Heart right ventricle (tissue), 16 donors: Measurements from ENCODE around the gene SELPLG. TPM values are rescaled to one million over a fixed set of nuclear protein-coding genes. Genes with fewer than 3 reads are reported as not detected.

Experiments used
- ATAC-seq, 8 donors: fragments of 200-7000 bp; cut with Tn5 transposase; one replicate each; pipeline ENCODE4 v1.9.1; 2020; ENCODE audit warnings: mild to moderate bottlenecking in 8 of 8, moderate library complexity in 8 of 8, moderate number of reproducible peaks in 1 of 8
- DNase-seq, 2 donors: peaks; one replicate each; pipeline ENCODE4 v3.0.0-alpha.2; 2020
- H3K27ac ChIP-seq, 10 donors: fragments of 200-600 bp; sonication (generic) in 2 of 10; one replicate each; pipeline versions ENCODE4 v1.5.0 to v1.8.0; 2020 to 2022; ENCODE audit warnings: mild to moderate bottlenecking in 3 of 10
- H3K27me3 ChIP-seq, 7 donors: fragments of 200-600 bp; one replicate each; pipeline ENCODE4 v1.8.0; 2021 to 2022; ENCODE audit warnings: mild to moderate bottlenecking in 2 of 7
- H3K36me3 ChIP-seq, 9 donors: fragments of 200-600 bp; sonication (generic) in 1 of 9; one replicate each; pipeline versions ENCODE4 v1.5.0 to v1.8.0; 2020 to 2022; ENCODE audit warnings: mild to moderate bottlenecking in 2 of 9
- H3K4me1 ChIP-seq, 9 donors: fragments of 200-600 bp; sonication (generic) in 1 of 9; one replicate each; pipeline versions ENCODE4 v1.5.0 to v1.8.0; 2020 to 2022; ENCODE audit warnings: mild to moderate bottlenecking in 4 of 9
- H3K4me3 ChIP-seq, 10 donors: fragments of 200-600 bp; sonication (generic) in 2 of 10; one replicate each; pipeline versions ENCODE4 v1.5.0 to v1.8.0; 2020 to 2022; ENCODE audit warnings: mild to moderate bottlenecking in 7 of 10, moderate library complexity in 2 of 10
- H3K9me3 ChIP-seq, 11 donors: fragments of 200-600 bp in 10 of 11; sonication (generic) in 2 of 11; one replicate each; pipeline versions ENCODE4 v1.5.0 to v1.8.0; 2013 to 2022; ENCODE audit warnings: mild to moderate bottlenecking in 2 of 11, control low read depth in 1 of 11, moderate library complexity in 1 of 11
- WGBS, 2 donors: extraction: QIAGEN DNeasy Blood & Tissue Kit; methylation state at CpG; one replicate each; pipeline ENCODE4 v1.1.7; 2013; ENCODE audit warnings: inconsistent platforms in 1 of 2; 5-methylcytosine and 5-hydroxymethylcytosine counted together
- intact Hi-C, 10 donors: fragments of 100-400 bp; cut with DNase I; formaldehyde crosslinking; loops; one replicate each; pipeline versions ENCODE4 v1.11.1 to v1.14.2; 2022
- polyA plus RNA-seq, 2 donors: library from polyadenylated mRNA; stranded (reverse); fragments of 200-250 nt; gene quantifications; one replicate each; pipeline ENCODE4 v1.2.3, GENCODE V29; 2013
- total RNA-seq, 10 donors: library from RNA; stranded (reverse); fragmentation: NEBNext Ultra II Directional in 3 of 10; extraction: Animal tissue kit (Norgen Biotek cat#: 25700) in 3 of 10; gene quantifications; one replicate each; pipeline versions ENCODE4 v1.2.1 to v1.2.4, GENCODE V29; 2021 to 2023
- TF ChIP-seq, protein P1 (sequence below), 9 donors: fragments of 200-600 bp; sonication (generic) in 2 of 9; IDR thresholded peaks; one replicate each; pipeline versions ENCODE4 v1.5.0 to v1.8.0; 2021 to 2022; ENCODE audit warnings: antibody characterized with exemption in 9 of 9, mild to moderate bottlenecking in 5 of 9, moderate library complexity in 1 of 9
- donor health status: Arrhythmogenic right ventricular cardiomyopathy.
- donor health status: ischemic (EF 13 %, LVEDD 7.1; RV severe dilation, severe dysfunction).
- donor health status: healthy with polysubstance abuse.
- donor health status: DM: no; HTN: yes; CAD: no.
- donor health status: DM: no; HTN: no; CAD: no.
- donor health status: ischemic (EF 25% LVEDD 6.9; RV normal size, moderate dysfunction).
- donor health status: ischemic (EF 25% LVEDD 5.7; RV mildly dilated, moderate dysfunction).
- donor health status: healthy.
- donor health status: DM: yes; HTN: yes; CAD: no.
- donor health status: Ischemic cardiomyopathy.
- donor health status: ischemic (EF 35%, LVEDD 5.7; RV mildly dilated, moderate dysfunction).
- donor health status: nonischemic (EF 11% LVEDD 7.7; RV severe dilation, severe dysfunction).
- donor health status: DM: yes; HTN: yes; CAD: no.
- donor health status: PGD.
- donor health status: ischemic (EF 29% LVEDD 5.4; RV normal size, mild dysfunction).
- donor health status: nonischemic (EF 23%, LVEDD 6.1; RV moderate dilation, normal function).

The SELPLG gene
- total and polyA plus RNA-seq, 12 donors, result 0.88 to 17.6 (median 2.4) TPM

DNA sequence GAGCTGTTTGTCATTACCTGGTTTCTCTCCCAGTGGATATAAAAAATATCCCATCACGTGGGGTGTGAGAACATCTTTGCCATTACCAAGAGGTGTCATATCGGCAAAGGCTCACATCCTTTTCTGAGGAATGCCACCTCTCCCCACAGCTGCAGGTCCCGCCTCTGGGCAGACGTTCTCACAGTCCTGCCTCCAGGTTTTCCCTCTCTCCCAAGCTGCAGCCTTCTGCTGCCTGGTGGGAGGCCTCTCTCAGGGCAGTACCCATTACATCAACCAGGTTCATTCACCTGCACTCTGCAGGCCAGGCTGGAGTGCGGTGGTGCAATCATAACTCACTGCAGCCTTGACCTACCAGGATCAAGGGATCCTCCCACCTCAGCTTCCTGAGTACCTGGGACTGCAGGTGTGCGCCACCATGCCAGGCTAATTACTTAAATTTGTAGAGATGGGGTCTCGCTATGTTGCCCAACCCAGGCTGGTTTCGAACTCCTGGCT lies 20.9 kb downstream of the SELPLG start:
- H3K27ac ChIP-seq, result no peak overlapping the region
- WGBS, 2 donors, result 81 to 83% methylated on average over 8 of the region's 8 CpGs
- peaks cover 0 to 8% (median 0%) of the 10 kb centered on the region in 11 donors for H3K9me3 ChIP-seq
- DNase-seq (no peak), ATAC-seq (no peak)
- H3K4me3 ChIP-seq, result no peak overlapping the region
- H3K4me1 ChIP-seq, result peaks cover 0 to 49% (median 14%) of the 10 kb centered on the region in 9 donors
- H3K27me3 ChIP-seq, result no peaks in the 10 kb centered on the region
- intact Hi-C loops, result loop anchor here in 1 of 10 donors (10.0 kb wide), 1 partner anchor 482 kb away; the partner anchor contains the start of genes ALKBH2 and UNG
- no peaks in the 10 kb centered on the region for H3K36me3 ChIP-seq
- TF ChIP-seq, protein P1, sequence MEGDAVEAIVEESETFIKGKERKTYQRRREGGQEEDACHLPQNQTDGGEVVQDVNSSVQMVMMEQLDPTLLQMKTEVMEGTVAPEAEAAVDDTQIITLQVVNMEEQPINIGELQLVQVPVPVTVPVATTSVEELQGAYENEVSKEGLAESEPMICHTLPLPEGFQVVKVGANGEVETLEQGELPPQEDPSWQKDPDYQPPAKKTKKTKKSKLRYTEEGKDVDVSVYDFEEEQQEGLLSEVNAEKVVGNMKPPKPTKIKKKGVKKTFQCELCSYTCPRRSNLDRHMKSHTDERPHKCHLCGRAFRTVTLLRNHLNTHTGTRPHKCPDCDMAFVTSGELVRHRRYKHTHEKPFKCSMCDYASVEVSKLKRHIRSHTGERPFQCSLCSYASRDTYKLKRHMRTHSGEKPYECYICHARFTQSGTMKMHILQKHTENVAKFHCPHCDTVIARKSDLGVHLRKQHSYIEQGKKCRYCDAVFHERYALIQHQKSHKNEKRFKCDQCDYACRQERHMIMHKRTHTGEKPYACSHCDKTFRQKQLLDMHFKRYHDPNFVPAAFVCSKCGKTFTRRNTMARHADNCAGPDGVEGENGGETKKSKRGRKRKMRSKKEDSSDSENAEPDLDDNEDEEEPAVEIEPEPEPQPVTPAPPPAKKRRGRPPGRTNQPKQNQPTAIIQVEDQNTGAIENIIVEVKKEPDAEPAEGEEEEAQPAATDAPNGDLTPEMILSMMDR (IDR thresholded peaks at IDR 0.05), result no peak

DNA sequence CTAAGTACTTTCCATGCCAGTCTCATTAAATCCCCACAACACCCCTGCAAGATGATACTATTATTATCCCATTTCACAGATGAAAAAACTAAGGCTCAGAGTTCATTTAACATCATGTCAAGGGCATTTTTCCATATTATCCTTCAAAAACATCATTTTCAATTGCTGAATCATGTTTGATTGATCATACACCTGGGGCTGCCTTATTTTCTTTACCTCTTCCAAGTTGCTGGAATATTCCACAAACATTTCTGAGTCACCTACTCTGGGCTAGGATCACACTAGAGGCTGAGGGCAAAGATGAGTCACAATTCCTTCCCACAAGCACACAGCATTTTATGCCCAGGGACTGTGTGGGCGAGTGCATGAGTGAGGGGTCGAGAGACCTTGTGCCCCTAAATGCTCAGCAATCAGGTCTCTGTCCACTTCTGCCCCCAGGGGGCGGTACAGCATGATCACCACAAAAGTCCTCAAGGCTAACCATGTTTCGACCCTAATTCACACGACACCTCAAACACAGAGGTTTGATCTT lies 21.7 kb downstream of the SELPLG start:
- H3K36me3 ChIP-seq, result no peaks in the 10 kb centered on the region
- no peak for ATAC-seq
- no peak overlapping the region for H3K4me3 ChIP-seq
- peaks cover 0 to 8% (median 0%) of the 10 kb centered on the region in 11 donors for H3K9me3 ChIP-seq
- 59 to 73% methylated on average over 5 of the region's 5 CpGs for whole genome bisulfite sequencing, 2 donors
- H3K4me1 ChIP-seq, result peaks cover 0 to 40% (median 11%) of the 10 kb centered on the region in 9 donors
- no peaks in the 10 kb centered on the region for H3K27me3 ChIP-seq
- no peak for DNase-seq
- no peak overlapping the region for H3K27ac ChIP-seq
- TF ChIP-seq, protein P1 (IDR thresholded peaks at IDR 0.05), result peak in 7 of 9 donors; percentile 34 to 60 (median 48)
- intact Hi-C loops, result loop anchor here in 1 of 10 donors (10.0 kb wide), 1 partner anchor 483 kb away; the partner anchor contains the start of genes ALKBH2 and UNG

DNA sequence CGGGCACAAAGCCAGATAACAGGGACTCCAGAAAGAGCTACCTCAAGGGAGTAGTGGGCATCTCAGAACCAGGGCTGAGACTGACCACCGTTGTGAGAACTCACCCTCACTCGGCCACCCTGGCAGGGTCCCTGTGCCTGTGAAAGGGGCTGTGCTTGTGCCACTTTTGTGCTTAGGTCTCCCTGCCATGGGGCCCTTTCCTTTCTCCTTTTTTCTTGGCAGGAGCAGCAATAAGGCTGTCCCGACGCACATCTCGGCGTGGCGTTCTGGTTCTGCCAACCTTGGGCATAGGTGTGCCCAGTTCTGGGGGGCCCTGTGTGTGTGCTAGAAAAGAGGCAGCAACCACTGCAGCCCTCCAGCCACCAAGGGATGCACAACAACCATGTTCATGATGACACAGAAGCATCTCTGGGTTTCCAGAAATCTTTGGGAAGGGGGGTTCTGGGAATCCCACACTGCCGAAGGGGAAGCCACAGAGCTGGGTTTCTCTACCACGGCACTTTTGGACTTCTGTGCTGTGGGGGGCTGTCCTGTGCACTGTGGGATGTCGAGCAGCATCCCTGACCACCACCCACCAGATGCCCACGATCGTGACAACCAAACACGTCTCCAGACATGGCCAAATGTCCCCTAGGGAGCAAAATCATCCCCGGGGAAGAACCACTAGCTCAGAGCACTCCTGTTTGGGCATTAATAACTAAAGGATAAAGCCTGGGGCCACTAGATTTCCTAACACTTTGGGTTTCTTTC lies 22.7 kb downstream of the SELPLG start:
- WGBS, 2 donors, result 85 to 87% methylated on average over 15 of the region's 15 CpGs
- ATAC-seq, result no peak
- intact Hi-C loops, result loop anchor here in 1 of 10 donors (10.0 kb wide), 1 partner anchor 484 kb away; the partner anchor contains the start of genes ALKBH2 and UNG

DNA sequence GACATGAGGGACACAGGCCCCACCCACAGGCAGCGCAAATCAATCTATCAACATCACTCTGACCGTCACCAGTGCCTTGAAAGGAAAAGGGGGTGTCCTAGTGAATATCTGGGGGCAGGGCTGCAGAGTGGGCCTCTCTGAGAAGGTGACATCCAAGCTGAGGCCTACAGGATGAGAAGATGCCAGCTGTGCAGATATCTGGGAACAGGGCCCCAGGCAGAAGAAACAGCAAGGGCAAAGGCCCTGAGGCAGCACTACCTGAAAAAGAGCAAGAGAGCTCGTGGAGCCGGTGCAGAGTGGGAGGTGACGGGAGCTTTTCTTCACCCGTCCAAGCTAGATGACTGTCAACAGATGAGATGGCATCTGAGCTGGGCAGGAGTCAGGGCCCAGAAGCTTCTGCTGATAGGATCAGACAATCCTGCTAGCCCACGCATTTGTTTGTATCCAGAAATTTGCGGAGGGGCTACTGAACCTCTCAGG lies 23.3 kb downstream of the SELPLG start:
- Histone ChIP-seq H3K4me1 (peaks cover 0 to 31% (median 11%) of the 10 kb centered on the region in 9 donors), H3K27me3 (no peaks in the 10 kb centered on the region), H3K4me3 (no peak overlapping the region), H3K36me3 (no peaks in the 10 kb centered on the region), H3K27ac (no peak overlapping the region), H3K9me3 (peaks cover 0 to 1% (median 0%) of the 10 kb centered on the region in 11 donors)
- DNase-seq, result no peak
- intact Hi-C loops, result loop anchor here in 1 of 10 donors (10.0 kb wide), 1 partner anchor 484 kb away; the partner anchor contains the start of genes ALKBH2 and UNG
- ATAC-seq, result no peak
- WGBS, 2 donors, result 91 to 94% methylated on average over 8 of the region's 8 CpGs
- TF ChIP-seq, protein P1 (IDR thresholded peaks at IDR 0.05), result no peak

More for the DNA sequence above, 22.7 kb downstream of the SELPLG start:
- DNase-seq, result no peak
- H3K9me3 ChIP-seq, result peaks cover 0 to 8% (median 0%) of the 10 kb centered on the region in 11 donors
- no peak overlapping the region for H3K4me3 ChIP-seq
- no peaks in the 10 kb centered on the region for H3K27me3 ChIP-seq
- no peaks in the 10 kb centered on the region for H3K36me3 ChIP-seq
- peaks cover 0 to 31% (median 11%) of the 10 kb centered on the region in 9 donors for H3K4me1 ChIP-seq
- no peak overlapping the region for H3K27ac ChIP-seq
- TF ChIP-seq, protein P1 (IDR thresholded peaks at IDR 0.05), result no peak
